ENCODE measurements around the gene DLX5.
A peak's percentile ranks its signal among the peaks of the same experiment; 100 is the strongest.

The DLX5 gene

GRCh38 chr7:97018126-97018601 lies 6.5 kb downstream of the DLX5 start:
- no peak for DNase-seq

GRCh38 chr7:97017192-97018125 lies 7.2 kb downstream of the DLX5 start:
- no peak for DNase-seq

GRCh38 chr7:97016381-97017191 lies 8.0 kb downstream of the DLX5 start:
- DNase-seq: no peak

- no peak for DNase-seq
Measured at GRCh38 chr7:97015756-97016380, 8.8 kb downstream of the DLX5 start.

- no peak for DNase-seq
Measured at GRCh38 chr7:97015279-97015678, 9.4 kb downstream of the DLX5 start.

GRCh38 chr7:97014145-97014750 lies 10.4 kb downstream of the DLX5 start:
- no peak for DNase-seq

- DNase-seq: no peak
Measured at GRCh38 chr7:97013845-97014134, 10.8 kb downstream of the DLX5 start.

GRCh38 chr7:97013134-97013844 lies 11.3 kb downstream of the DLX5 start:
- DNase-seq: no peak

GRCh38 chr7:97012365-97013133 lies 12.1 kb downstream of the DLX5 start:
- no peak for DNase-seq

- no peak for DNase-seq
Measured at GRCh38 chr7:97011536-97012364, 12.9 kb downstream of the DLX5 start.

GRCh38 chr7:97011104-97011503 lies 13.5 kb downstream of the DLX5 start:
- DNase-seq: no peak

- no peak for DNase-seq
Measured at GRCh38 chr7:97009753-97010732, 14.6 kb downstream of the DLX5 start.

- DNase-seq: no peak
Measured at GRCh38 chr7:97008275-97008917, 16.2 kb downstream of the DLX5 start.

- DNase-seq: no peak
Measured at GRCh38 chr7:97007583-97007861, 17.1 kb downstream of the DLX5 start.

GRCh38 chr7:97006816-97007582 lies 17.6 kb downstream of the DLX5 start:
- DNase-seq: no peak

- peak; percentile 65 for DNase-seq
Measured at GRCh38 chr7:97006055-97006815, 18.4 kb downstream of the DLX5 start.

Data from DMS 273 treated with DMSO at 0.1 percent for 48 hours (cell line).